Activated T-cell treated with anti-CD3 and anti-CD28 coated beads, Interleukin-2, amount 50 U/mL, for 24 hours (primary cell): ENCODE data around the gene GALNT5.
A peak's percentile ranks its signal among the peaks of the same experiment; 100 is the strongest.

Experiments
- DNase-seq: peaks from one replicate; pipeline ENCODE4 v3.0.0-alpha.2; 2020
- H3K27ac Mint-ChIP-seq: 2 replicates; pipeline ENCODE4 v1.8.0; 2020; ENCODE audit warnings: mild to moderate bottlenecking, mixed read lengths
- H3K27me3 Mint-ChIP-seq: 2 replicates; pipeline ENCODE4 v1.8.0; 2020; ENCODE audit warnings: mixed read lengths
- H3K36me3 Mint-ChIP-seq: 2 replicates; pipeline ENCODE4 v1.8.0; 2020; ENCODE audit warnings: low read depth, mixed read lengths
- H3K4me1 Mint-ChIP-seq: 2 replicates; pipeline ENCODE4 v1.8.0; 2020; ENCODE audit warnings: low read depth, mixed read lengths
- H3K4me3 Mint-ChIP-seq: 2 replicates; pipeline ENCODE4 v1.8.0; 2020; ENCODE audit warnings: mild to moderate bottlenecking, moderate library complexity, mixed read lengths
- H3K9me3 Mint-ChIP-seq: 2 replicates; pipeline ENCODE4 v1.8.0; 2020; ENCODE audit warnings: mixed read lengths

The GALNT5 gene

GRCh38 chr2:157319795-157320194 is 62.3 kb downstream of the GALNT5 start:
- Mint-ChIP-seq H3K36me3 (peaks cover 9% of the 10 kb centered on the region), H3K27ac (no peak overlapping the region), H3K4me1 (peaks cover 16% of the 10 kb centered on the region), H3K9me3 (no peaks in the 10 kb centered on the region), H3K4me3 (no peak overlapping the region), H3K27me3 (no peaks in the 10 kb centered on the region)
- DNase-seq: no peak

DNA sequence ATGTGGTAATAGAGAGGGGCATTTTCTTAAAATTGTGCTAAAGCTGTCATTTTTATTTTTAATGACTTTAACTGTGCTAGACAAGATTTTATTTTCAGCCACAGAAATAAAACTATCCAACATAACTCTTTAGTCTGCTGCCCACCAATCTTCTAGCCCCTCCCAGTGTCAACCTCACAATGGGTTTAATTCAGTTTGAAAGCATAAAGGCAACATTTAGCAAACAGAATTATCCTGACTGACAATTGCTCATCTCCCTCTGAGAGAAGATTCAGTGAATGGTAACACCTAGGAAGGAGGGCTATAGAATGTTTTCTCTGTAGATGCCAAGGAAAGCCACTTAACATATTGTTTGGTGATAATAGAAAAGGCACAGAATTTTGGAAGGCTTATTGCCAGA is 62.9 kb downstream of the GALNT5 start:
- H3K9me3 Mint-ChIP-seq: no peaks in the 10 kb centered on the region
- DNase-seq: no peak
- no peaks in the 10 kb centered on the region for H3K27me3 Mint-ChIP-seq
- no peak overlapping the region for H3K27ac Mint-ChIP-seq
- no peak overlapping the region for H3K4me3 Mint-ChIP-seq
- H3K36me3 Mint-ChIP-seq: peaks cover 9% of the 10 kb centered on the region
- peaks cover 13% of the 10 kb centered on the region for H3K4me1 Mint-ChIP-seq

DNA sequence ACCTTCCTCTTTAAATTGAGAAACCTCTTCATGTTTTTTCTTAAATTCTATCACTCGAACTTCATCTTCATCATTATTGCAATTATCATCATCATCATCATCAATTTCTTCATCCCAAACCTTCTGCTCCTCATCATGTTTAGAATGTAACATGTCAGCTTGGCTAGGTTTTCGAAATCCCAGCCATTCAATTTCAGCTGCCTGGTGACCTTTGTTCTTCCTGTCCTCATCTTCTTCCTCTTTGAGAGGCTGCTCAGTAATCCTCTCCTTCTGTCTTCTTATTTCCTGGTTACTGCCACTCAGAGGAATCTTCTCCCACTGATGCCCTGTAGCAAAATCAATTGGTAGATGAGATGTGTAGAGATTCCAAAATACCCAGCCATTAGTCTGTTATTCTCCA is 64.0 kb downstream of the GALNT5 start:
- Mint-ChIP-seq H3K36me3 (peaks cover 9% of the 10 kb centered on the region), H3K9me3 (no peaks in the 10 kb centered on the region), H3K4me1 (peaks cover 9% of the 10 kb centered on the region), H3K27ac (no peak overlapping the region), H3K4me3 (no peak overlapping the region), H3K27me3 (no peaks in the 10 kb centered on the region)
- DNase-seq: no peak

DNA sequence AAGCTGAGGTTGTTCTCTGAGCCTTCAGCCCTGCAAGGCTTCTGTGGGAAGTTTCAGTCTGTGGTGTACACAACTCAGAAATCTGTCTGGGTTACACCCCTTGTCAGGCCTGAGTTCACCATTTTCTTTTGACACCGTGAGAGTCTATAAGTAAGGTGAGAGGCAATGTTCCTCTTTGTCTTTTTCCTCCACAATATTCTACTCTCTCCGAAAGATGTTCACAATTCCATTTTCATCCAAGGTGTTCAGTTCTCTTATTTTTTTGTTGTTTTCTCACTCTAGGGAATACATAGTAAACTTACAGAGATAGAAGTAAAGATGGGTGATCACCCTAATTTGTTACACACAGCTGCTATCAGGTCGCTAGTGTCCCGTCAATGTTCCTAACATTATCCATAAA is 64.9 kb downstream of the GALNT5 start:
- no peak overlapping the region for H3K4me3 Mint-ChIP-seq
- H3K9me3 Mint-ChIP-seq: no peaks in the 10 kb centered on the region
- H3K36me3 Mint-ChIP-seq: peaks cover 9% of the 10 kb centered on the region
- H3K27me3 Mint-ChIP-seq: no peaks in the 10 kb centered on the region
- no peak for DNase-seq
- no peak overlapping the region for H3K27ac Mint-ChIP-seq
- H3K4me1 Mint-ChIP-seq: peaks cover 16% of the 10 kb centered on the region

GRCh38 chr2:157324331-157324843 is 66.9 kb downstream of the GALNT5 start:
- DNase-seq: no peak
- Mint-ChIP-seq H3K27me3 (no peaks in the 10 kb centered on the region), H3K9me3 (no peaks in the 10 kb centered on the region), H3K36me3 (peaks cover 9% of the 10 kb centered on the region), H3K4me1 (peaks cover 31% of the 10 kb centered on the region), H3K27ac (no peak overlapping the region), H3K4me3 (no peak overlapping the region)

DNA sequence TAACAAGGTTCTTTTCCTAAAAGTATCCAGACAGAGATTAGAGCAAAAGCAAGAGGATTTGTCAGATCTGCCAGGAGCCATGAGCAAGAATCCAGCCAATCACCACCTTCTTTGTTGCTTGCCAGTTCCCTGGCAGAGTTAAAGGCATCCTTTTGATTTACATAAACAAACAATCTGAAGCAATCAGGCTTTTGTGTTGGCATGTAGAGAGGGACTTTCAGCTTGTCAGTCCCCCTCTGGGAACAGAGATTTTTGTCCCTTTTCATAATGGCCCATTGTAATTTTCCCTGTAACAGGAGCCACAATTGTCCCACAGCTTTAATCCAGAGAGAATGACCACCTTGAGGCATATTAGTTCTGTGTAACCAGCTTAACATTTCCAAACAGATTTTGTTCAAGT is 68.3 kb downstream of the GALNT5 start, which contains the start of gene ERMN:
Gene ERMN (minus strand): TSS at position 39 of the 400 bp plus-strand sequence. CDS start 182 bp downstream, outside the sequence.
- no peak within 1 kb of the TSS for H3K27ac Mint-ChIP-seq
- H3K4me3 Mint-ChIP-seq: no peak within 1 kb of the TSS
- DNase-seq: no peak
- H3K27me3 Mint-ChIP-seq: no peaks in the 10 kb centered on the region
- H3K9me3 Mint-ChIP-seq: no peaks in the 10 kb centered on the region
- H3K36me3 Mint-ChIP-seq: peaks cover 9% of the 10 kb centered on the region
- peaks cover 42% of the 10 kb centered on the region for H3K4me1 Mint-ChIP-seq

- no peaks in the 10 kb centered on the region for H3K9me3 Mint-ChIP-seq
- H3K4me3 Mint-ChIP-seq: no peak overlapping the region
- no peaks in the 10 kb centered on the region for H3K36me3 Mint-ChIP-seq
- H3K27ac Mint-ChIP-seq: no peak overlapping the region
- H3K27me3 Mint-ChIP-seq: no peaks in the 10 kb centered on the region
- DNase-seq: no peak
- peaks cover 49% of the 10 kb centered on the region for H3K4me1 Mint-ChIP-seq
Measured at GRCh38 chr2:157326698-157327097, 69.2 kb downstream of the GALNT5 start.

- H3K4me3 Mint-ChIP-seq: peak overlapping the region; percentile 63
- no peaks in the 10 kb centered on the region for H3K36me3 Mint-ChIP-seq
- H3K27ac Mint-ChIP-seq: peak overlapping the region; percentile 88
- no peaks in the 10 kb centered on the region for H3K27me3 Mint-ChIP-seq
- DNase-seq: no peak
- no peaks in the 10 kb centered on the region for H3K9me3 Mint-ChIP-seq
- H3K4me1 Mint-ChIP-seq: peaks cover 53% of the 10 kb centered on the region
Measured at GRCh38 chr2:157327200-157327599, 69.7 kb downstream of the GALNT5 start.

DNA sequence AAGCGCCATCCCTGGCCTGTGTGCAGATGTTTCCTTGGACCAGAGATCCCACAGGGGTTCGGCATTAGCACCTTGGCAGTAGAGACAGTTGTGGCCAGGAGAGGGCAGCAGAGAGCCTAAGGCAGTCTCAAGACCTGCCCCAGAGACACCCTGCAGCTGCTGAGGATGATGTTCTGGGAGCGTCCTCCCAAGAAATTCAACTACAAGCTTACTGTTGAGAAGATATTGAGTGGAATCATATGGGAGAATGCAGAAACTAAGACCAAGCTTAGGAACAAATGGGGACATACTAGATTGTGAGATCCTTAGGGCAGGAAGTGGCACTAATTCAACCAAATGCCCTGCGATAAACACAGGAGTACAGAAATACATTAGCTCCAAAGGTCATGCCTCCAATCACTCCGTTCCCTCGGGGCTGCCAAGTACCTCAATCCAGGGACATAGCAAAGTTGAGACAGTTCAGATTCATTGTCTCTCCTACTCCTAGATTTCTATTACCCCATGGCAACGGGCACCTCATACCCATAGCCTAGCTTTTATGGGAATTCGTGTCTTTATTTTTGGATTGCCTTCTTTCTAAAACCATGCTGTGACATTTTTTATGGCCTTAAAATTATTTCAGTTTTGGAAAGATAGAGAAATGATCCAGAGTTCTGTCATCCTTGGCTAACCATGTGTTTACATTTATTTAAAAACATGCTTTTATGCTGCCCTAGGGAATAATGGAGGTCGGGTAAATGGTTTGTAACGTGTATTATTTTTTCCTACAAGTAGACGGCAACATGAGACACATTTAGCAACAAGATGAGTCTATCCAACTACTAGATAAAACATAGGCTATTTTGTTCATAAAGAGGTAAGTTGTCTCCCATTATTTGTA is 70.4 kb downstream of the GALNT5 start:
- no peaks in the 10 kb centered on the region for H3K9me3 Mint-ChIP-seq
- H3K27me3 Mint-ChIP-seq: no peaks in the 10 kb centered on the region
- H3K4me1 Mint-ChIP-seq: peaks cover 58% of the 10 kb centered on the region
- peak; percentile 91 for DNase-seq
- H3K36me3 Mint-ChIP-seq: no peaks in the 10 kb centered on the region
- H3K4me3 Mint-ChIP-seq: peak overlapping the region; percentile 63
- peak overlapping the region; percentile 88 for H3K27ac Mint-ChIP-seq

- Mint-ChIP-seq H3K4me1 (peaks cover 75% of the 10 kb centered on the region), H3K36me3 (no peaks in the 10 kb centered on the region), H3K4me3 (no peak overlapping the region), H3K27ac (no peak overlapping the region), H3K27me3 (no peaks in the 10 kb centered on the region), H3K9me3 (no peaks in the 10 kb centered on the region)
- DNase-seq: no peak
Measured at GRCh38 chr2:157329524-157329923, 72.0 kb downstream of the GALNT5 start.

DNA sequence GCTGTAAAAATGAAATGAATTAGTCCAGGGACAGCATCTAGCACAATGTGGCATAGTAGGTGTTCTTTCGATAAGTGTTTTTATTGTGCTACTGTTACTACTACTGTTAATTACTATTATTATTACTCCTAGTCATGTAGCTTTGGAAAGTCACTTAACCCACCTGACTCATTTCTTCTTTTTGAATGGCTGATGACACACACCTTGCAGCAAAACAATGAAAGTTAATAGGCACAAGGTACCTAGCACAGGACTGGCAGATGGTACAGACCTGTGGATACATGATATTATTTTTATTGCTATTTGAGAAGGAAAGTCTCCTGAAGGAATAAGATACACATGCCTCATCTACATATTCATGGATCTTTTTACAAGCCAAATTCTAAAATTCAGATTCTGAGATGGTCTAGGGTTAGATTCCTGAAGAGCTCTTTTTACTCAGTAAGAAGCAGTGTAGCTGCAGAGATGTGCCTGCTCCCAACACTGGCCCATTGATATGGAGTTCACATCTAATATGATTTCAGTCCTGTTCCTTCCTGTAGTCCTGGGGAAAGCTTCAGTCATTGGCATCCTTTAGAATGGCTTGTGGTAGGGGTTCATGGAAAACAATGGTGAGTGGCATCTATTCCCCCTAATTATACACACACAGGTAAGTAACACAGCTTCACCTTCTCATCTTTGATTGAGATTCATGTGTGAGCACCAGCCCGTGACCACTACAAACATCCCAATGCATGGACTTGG is 76.0 kb downstream of the GALNT5 start:
- H3K27me3 Mint-ChIP-seq: no peaks in the 10 kb centered on the region
- peaks cover 91% of the 10 kb centered on the region for H3K4me1 Mint-ChIP-seq
- no peak overlapping the region for H3K4me3 Mint-ChIP-seq
- H3K36me3 Mint-ChIP-seq: no peaks in the 10 kb centered on the region
- H3K9me3 Mint-ChIP-seq: no peaks in the 10 kb centered on the region
- DNase-seq: no peak
- H3K27ac Mint-ChIP-seq: peak overlapping the region; percentile 84

DNA sequence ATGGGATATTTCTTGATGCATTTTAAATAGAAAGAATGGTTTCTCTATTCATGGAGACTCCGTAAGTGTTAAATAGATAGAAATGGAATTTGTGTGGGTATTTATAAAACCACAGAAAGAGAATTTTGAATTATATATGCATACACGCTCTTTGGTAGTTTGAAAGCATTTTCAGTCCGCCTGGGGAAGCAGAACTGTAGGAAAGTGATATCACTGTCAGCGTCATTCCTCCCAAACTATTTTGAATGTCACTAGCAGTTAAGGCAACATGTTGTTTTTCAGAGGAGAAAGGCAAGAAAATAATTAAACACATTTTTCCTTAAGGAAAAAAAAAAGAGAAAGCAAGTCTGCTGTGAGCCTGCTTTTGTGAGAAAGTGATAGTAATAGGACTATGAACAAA is 76.8 kb downstream of the GALNT5 start:
- Mint-ChIP-seq H3K27me3 (no peaks in the 10 kb centered on the region), H3K4me3 (peak overlapping the region; percentile 11), H3K9me3 (no peaks in the 10 kb centered on the region), H3K27ac (peak overlapping the region; percentile 84), H3K36me3 (no peaks in the 10 kb centered on the region), H3K4me1 (peaks cover 89% of the 10 kb centered on the region)
- DNase-seq: no peak

- peaks cover 88% of the 10 kb centered on the region for H3K4me1 Mint-ChIP-seq
- no peaks in the 10 kb centered on the region for H3K27me3 Mint-ChIP-seq
- H3K9me3 Mint-ChIP-seq: no peaks in the 10 kb centered on the region
- peak overlapping the region; percentile 22 for H3K4me3 Mint-ChIP-seq
- no peak for DNase-seq
- peaks cover 1% of the 10 kb centered on the region for H3K36me3 Mint-ChIP-seq
- H3K27ac Mint-ChIP-seq: peak overlapping the region; percentile 80
Measured at GRCh38 chr2:157334797-157335196, 77.3 kb downstream of the GALNT5 start.

DNA sequence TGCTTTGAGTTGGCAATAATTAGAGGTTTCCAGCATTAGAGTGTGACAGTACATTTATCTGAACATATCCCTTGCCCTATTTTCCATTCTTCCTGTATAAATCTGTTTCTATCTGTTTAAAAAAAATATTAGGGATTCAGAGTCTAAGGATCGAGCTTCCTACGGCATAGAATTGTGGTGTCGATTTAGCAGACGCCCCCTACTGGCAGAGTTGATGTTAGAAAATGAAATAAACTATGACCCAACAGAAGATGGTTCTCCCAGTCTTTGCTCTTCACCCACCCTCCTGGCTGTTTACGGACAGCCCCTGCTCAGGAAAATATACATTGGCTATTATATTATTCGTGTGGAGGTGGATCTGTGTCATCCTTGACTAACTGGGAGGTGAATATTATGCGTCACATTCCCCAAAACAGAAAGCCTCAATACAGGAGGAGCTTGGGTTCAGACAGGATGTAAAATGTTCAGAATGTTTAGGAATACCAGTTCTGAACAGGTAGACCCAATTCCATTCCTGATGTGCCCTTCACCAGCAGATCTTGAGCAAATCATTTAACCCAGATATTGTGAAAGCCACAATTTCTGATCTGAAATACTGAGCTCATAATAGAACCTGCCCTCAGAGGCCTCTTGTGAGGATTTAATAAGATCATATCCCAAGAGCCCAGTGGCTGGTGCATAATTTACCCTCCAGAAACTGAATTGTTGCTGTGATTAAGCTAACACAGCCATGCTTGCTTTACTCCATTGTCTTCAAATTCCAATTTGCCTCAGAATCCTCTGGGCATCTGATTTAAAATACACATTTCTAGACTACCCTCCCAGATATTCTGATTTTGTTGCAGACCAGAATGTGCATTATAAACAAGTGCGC is 78.9 kb downstream of the GALNT5 start:
- Mint-ChIP-seq H3K27me3 (no peaks in the 10 kb centered on the region), H3K4me1 (peaks cover 79% of the 10 kb centered on the region), H3K27ac (peak overlapping the region; percentile 69), H3K36me3 (peaks cover 9% of the 10 kb centered on the region), H3K9me3 (no peaks in the 10 kb centered on the region), H3K4me3 (no peak overlapping the region)
- DNase-seq: no peak
